Middle frontal gyrus (tissue), 1 donor: Measurements from ENCODE around the gene SNX33.
"Not testable (repeated sequence)": the region's sequence is repeated elsewhere in the genome, so short reads cannot be mapped to it uniquely, and the experiment has no call there.

Experiments
- DNase-seq: peaks from one replicate; pipeline ENCODE4 v3.0.0-alpha.2; 2015; ENCODE audit warnings: low spot score; ENCODE audit errors: extremely low spot score

Gene SNX33, protein sequence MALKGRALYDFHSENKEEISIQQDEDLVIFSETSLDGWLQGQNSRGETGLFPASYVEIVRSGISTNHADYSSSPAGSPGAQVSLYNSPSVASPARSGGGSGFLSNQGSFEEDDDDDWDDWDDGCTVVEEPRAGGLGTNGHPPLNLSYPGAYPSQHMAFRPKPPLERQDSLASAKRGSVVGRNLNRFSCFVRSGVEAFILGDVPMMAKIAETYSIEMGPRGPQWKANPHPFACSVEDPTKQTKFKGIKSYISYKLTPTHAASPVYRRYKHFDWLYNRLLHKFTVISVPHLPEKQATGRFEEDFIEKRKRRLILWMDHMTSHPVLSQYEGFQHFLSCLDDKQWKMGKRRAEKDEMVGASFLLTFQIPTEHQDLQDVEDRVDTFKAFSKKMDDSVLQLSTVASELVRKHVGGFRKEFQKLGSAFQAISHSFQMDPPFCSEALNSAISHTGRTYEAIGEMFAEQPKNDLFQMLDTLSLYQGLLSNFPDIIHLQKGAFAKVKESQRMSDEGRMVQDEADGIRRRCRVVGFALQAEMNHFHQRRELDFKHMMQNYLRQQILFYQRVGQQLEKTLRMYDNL

DNA sequence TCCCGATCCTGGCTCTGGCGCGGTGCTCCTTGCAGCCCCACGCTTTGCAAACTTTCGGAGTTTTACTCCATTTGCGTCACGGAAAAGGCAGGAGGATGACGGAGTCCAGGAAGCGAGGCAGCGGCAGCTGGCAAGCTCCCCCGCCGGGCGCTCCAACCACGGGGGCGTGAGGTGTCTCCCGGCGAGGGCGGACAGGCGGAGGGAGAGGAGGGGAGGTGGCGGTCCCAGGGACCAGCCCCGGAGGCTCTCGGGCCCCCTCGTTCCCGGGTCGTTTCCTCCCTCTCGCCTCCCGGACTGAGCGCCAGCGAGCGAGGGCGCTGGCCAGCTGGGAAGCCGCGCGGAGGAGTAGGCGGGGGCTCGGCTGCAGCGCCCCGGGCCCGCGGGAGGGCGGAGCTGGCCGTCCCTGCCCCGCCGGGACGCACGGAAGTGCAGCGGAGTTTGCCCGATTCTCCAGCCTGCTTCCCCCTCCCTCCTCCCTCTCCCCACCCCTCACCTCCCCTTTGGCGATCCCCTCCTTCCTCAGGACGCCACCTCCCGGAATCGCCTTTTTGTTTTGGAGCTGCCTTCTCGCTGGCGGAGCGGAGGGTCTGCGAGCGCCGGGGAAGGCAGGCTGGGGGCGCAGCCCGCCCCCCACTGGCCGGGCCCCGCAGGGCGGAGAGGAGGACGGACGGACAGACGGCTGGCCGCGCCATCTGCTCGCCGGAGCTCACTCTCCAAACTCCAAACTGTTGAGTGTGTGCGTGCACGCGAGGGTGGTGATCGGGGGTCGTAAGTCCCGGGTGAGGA lies at the start of gene SNX33:
TSS of gene SNX33 (plus strand) at position 543 of the 786 bp plus-strand sequence. CDS start 1,191 bp downstream, outside the sequence.
- no peak for DNase-seq

GRCh38 chr15:75598361-75598760 lies 49.4 kb upstream of the SNX33 start:
- no peak for DNase-seq

- no peak for DNase-seq
Observed at GRCh38 chr15:75599401-75599800, 48.3 kb upstream of the SNX33 start.

DNA sequence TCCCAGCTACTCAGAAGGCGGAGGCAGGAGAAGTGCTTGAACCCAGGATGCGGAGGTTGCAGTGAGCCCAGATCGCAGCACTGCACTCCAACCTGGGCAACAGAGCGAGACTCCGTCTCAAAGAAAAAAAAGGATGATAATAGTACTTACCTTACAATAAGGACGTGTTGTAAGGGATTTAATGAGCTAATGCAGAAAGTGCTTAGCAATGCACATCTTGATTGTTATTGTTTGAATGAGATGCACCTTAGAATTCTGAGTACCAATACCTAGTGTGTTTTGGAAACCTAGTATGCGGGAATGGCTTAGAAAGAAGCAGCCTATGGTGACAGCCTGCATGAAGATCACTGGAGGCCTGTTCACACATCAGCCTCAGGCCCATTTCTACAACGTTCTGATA lies 41.7 kb upstream of the SNX33 start:
- DNase-seq = no peak

GRCh38 chr15:75606711-75607699 lies 40.7 kb upstream of the SNX33 start:
- DNase-seq = no peak

DNA sequence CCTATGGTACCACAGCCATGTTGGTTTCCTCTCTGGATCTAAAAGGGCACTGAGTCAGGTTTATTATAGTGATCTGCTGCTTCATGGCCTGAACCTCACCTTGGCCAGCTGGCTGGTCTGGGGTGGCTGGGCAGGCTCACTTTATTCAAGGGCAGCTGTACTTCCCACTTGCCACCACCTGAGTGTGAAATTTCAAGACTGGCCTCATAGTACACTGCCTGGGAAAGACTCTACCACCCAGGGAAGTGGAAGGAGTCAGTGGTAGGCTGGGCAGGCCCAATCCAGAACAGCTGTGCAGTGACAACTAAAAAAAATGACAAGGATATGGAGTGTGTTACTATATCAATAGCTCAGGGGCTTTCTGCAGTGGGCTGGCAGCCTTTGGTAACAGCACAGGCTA lies 30.9 kb upstream of the SNX33 start:
- no peak for DNase-seq

- DNase-seq = no peak
Observed at GRCh38 chr15:75620058-75620820, 27.5 kb upstream of the SNX33 start.

- no peak for DNase-seq
Observed at GRCh38 chr15:75620841-75621391, 26.8 kb upstream of the SNX33 start.

DNA sequence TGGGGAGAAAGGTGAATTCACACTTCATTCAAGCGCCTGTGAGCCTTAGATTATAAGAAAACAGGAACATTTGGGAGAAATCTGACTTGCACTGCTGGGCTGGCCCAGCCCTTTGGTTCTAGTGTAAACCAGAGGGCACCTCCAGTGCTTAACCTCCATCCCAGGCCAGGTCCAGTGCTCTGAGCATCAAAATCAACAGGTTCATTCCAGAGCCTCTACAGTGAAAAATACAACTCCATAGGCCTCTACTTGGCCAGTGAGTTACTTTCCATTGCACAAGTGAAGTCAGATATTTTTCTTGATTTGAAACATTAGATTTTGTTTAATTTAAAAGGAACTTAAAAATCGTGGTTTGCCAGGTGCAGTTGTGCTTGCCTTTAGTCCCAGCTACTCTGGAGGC lies 25.2 kb upstream of the SNX33 start:
- no peak for DNase-seq

DNA sequence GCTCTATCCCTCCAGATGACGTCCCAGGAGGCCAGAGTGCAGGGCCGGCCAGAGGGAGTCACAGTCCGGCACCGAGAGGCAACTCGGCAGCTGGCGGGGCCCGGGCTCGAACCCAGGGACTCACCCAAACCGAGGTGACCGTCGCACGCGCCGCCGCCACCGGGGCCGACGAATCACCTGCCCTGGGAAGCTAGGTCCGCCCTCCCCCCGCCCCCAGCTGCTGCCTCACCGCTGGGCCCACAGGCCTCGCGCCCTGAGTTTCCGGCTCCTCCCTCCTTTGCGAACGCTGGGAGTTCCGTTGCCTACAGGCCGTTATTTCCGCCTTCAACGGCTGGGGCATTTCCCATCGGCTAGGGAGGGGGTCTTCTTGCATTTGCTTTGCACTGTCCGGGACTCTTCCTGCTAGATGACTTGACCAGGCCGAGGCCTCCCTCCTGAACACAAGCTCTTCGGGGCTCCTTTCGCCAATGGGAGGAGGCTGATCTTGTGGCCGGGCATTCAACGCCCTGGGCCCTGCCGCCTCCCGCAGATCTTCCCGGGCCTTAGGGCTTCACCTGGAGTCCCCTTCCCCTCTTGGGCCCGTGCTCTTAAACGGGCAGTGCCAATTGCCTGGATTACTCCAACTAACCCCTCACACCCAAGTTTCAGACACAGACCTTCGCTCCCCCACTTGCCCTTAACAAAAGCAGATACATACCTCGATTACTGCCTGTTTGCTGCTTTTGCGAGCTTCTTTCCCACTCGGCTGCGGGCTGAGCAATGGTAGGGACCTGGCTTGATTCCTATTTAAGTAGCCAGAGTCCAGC lies 22.0 kb upstream of the SNX33 start, which contains the start of gene SNUPN:
TSS of gene SNUPN (minus strand) at position 184 of the 806 bp plus-strand sequence. CDS start 4,674 bp downstream, outside the sequence.
- peak; percentile 67 for DNase-seq

GRCh38 chr15:75631935-75632334 lies 15.8 kb upstream of the SNX33 start:
- no peak for DNase-seq

DNA sequence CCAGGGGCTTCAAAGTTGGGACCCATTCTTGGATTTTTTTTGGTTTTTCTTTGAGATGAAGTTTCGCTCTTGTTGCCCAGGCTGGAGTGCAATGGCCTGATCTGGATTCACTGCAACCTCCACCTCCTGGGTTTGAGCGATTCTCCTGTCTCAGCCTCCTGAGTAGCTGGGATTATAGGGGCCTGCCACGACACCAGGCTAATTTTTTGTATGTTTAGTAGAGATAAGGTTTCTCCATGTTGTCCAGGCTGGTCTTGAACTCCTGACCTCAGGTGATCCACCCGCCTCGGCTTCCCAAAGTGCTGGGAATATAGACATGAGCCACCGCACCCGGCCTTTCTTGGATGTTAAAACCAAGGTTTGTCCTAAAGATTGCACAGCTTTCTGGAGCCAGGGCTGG lies 13.8 kb upstream of the SNX33 start:
- DNase-seq = not testable (repeated sequence)

DNA sequence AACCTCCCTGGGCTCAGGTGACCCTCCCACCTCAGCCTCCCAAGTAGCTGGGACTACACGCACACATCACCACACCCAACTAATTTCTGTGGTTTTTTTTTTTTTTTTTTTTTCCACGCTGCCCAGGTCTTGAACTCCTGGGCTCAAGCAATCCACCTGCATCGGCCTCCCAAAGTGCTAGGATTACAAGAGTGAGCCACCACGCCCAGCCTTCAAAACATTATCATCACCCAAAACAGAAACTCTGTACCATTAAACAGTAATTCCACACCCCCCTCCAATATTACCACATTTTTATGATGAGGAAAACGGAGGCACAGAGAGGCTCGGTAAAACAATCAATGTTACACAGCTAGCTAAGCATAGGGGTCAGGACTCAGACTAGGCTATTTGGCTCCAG lies 11.7 kb upstream of the SNX33 start:
- DNase-seq = no peak

DNA sequence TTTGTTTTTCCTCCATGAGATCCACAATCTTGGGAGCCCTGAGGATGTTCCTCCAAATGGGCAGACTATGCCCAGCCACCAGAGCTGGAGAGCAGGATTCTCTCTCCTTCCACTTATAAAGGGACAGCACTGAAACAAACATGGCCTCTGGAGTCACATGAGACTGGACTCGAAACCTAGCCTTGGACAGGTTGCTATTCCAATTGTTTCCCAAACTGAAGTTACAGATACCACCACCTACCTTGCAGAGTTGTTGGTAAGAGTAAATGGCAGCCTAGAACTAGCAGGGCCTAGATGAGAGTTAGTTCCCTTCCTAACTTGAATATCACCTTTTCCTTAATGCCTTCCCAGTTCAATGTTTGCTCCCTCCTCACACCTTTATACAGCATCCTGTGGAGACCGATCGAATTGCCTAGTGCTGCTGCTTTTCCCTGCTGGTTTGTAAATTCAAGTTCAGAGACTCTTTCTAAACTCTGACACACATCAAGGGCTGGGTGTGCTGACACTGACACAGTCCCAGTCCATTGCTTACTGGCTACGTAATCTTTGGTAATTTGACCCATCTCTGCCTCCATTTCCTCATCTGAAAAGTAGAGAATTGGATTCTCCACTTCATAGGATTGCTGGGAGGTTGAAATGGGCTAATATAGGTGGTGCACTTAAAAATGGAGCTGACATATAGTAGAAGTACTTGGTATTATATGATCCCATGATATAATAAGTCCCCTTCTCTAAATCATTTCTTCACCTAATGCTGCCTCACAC lies 10.3 kb upstream of the SNX33 start:
- no peak for DNase-seq

DNA sequence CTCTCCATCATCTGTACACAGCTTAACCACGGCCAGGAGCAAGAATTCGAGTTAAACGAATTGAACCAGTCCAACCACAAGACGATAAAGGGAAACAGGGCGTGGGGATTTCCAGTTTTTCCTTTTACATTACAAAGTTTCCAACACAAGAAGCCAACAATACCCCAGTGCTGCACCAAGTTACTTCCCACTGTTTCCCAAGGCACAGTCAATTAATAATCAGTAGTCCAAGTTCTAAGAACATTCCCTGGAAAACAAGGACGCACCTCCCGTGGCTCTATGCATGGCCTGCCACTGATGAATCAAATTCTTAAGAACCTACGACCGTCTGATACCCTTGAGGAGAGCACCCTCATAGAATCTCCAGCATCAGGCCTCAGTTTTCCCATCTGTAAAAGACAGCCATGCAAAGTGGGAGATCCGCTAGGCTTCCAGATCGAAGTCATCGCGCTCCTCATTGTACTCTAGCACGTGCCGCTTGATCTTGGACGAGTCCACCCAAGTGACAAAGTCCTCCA lies 8.5 kb upstream of the SNX33 start:
- DNase-seq = no peak

DNA sequence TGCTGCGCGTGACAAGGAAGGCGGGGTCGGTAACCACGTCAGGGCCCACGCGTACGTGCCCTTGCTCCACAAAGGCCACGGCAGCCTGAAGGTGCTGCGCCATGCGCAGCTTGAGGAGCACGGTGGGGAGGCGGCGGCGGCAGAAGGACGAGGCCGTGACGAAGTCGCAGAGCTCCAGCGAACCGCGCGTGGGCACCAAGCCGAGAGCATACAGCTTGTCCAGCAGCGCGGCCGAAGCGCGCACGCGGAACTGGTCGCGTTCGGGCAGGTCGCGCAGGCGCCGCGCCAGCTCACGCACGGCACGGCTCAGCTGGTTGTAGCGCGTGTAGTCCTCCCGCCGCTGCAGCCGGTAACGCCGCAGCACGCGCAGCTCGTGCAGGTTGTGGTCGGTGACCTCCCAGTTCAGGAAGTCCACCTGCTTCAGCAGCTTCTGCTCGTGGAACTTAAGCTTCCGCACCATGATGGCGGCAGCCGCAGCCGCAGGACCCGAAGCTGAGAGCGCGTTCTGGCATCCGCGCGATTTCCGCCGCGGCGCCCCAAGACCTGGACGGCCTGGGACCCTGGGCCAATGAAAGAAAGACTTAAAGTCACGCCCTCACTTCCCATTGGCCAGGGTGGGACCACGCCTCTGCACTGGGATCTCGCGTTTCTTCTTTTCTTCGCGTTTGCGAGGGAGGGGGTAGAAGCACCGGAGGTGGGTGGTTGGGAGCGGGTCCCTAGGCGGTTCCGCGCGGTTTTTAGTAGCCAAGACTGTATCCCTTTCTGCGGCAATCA lies 7.8 kb upstream of the SNX33 start, which contains the start of gene IMP3:
TSS of gene IMP3 (minus strand) at position 516 of the 774 bp plus-strand sequence. CDS start at position 460, 56 bp downstream.
- peak; percentile 98 for DNase-seq
